HG02798 (cell line): Measurements from ENCODE around the gene C10orf105.

ENCODE experiments used
- ATAC-seq: cut with Tn5 transposase; IDR thresholded peaks from one replicate; pipeline ENCODE4 v1.9.1; 2021; ENCODE audit warnings: mild to moderate bottlenecking; ENCODE audit not compliant: unreplicated experiment, poor library complexity

The C10orf105 gene

GRCh38 chr10:71719464-71720201 is at the start of gene C10orf105:
C10orf105 (minus strand) TSS chr10:71719778; CDS start chr10:71716337, 3,441 bp downstream.
- ATAC-seq, result no peak

- no peak for ATAC-seq
These were observed 48.0 kb upstream of the C10orf105 start for GRCh38 chr10:71767420-71768035.

GRCh38 chr10:71766717-71767419 is 47.3 kb upstream of the C10orf105 start:
- ATAC-seq, result no peak

- no peak for ATAC-seq
These were observed 46.5 kb upstream of the C10orf105 start for GRCh38 chr10:71765906-71766716.

- ATAC-seq, result no peak
These were observed 45.8 kb upstream of the C10orf105 start for GRCh38 chr10:71765176-71765904.

- no peak for ATAC-seq
These were observed 44.0 kb upstream of the C10orf105 start for GRCh38 chr10:71763352-71764127.

- no peak for ATAC-seq
These were observed 42.7 kb upstream of the C10orf105 start for GRCh38 chr10:71762324-71762723.

GRCh38 chr10:71761541-71762113 is 42.0 kb upstream of the C10orf105 start:
- ATAC-seq, result no peak

GRCh38 chr10:71761105-71761511 is 41.5 kb upstream of the C10orf105 start:
- ATAC-seq, result no peak

- ATAC-seq, result no peak
These were observed 37.9 kb upstream of the C10orf105 start for GRCh38 chr10:71757399-71757922.

GRCh38 chr10:71756311-71757191 is 37.0 kb upstream of the C10orf105 start:
- ATAC-seq, result no peak

- ATAC-seq, result no peak
These were observed 35.8 kb upstream of the C10orf105 start for GRCh38 chr10:71755179-71755879.

- ATAC-seq, result no peak
These were observed 35.0 kb upstream of the C10orf105 start for GRCh38 chr10:71754562-71754961.

GRCh38 chr10:71753960-71754505 is 34.5 kb upstream of the C10orf105 start:
- ATAC-seq, result no peak

- no peak for ATAC-seq
These were observed 33.7 kb upstream of the C10orf105 start for GRCh38 chr10:71753091-71753959.
